Activated CD8-positive, alpha-beta memory T cell treated with anti-CD3 and anti-CD28 coated beads, Interleukin-2, amount 50 U/mL, for 1 hour (primary cell): ENCODE measurements around the gene METTL3.

Experiments used
- DNase-seq: peaks from one replicate; pipeline ENCODE4 v3.0.0-alpha.2; 2020; ENCODE audit errors: extremely low read depth

Gene METTL3

DNA sequence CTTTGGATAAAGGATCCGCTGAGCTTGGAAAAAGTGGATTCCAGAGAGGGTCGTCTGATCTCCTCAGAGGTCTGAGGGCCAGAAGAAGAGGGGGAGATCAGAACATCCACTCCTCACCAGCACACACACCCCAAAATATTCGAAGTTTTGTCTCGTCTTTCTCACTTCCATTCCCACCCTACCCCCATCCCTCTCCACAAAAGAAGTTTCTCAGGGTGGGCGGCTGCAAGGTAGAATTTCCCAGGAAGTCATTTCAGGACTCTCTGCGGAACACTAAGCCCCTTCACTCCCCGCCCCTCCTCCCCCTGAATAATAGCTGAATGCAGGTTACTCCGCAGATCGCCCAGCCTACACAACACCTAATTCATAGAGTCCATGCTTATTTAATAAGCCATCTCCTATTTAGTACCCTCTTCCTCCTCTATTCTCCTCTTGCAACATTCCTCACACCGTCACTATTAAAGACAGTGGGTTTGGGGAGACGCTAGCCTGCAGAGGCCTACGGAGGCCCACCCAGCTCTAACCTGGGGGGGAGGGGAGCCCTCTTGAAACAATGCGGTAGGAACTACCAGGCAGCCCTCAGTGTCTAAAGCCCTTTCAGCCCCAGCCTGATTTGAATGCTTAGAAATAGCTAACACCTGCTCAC is 15.7 kb upstream of the METTL3 start:
- no peak for DNase-seq

DNA sequence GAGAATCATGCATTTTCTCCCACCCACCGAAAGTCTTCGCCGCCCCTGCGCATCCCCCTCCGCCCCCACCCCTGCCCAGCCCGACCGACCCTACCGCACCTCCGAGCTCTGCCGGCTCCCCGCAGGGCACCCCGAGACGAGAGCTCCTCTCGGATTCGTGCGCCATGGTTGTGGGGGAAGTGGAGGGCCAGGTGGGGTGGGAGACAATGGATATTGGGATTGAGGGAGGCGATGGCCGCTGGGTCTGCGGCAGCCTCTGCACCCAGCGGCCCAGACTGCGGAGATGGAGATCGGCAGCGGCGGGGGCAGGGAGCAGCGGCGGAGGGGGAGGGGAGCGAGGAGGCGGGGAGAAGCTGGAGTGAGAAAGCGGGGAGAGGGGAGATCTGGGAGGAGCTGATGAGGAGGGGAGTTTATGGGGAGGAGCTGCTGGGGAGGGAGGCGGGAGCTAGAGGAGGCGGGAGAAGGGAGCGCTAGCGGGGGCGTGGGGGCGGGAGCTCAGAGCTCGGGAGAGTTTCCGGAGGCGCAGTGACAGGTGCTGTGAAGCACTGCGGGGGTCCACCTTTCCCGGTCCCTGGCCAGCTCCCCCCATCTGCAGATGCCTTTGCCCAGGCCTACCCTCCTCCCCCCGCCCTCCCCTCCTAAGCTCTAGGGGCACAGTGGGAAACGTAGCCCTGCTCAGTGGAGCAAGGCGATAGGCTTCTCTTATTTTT is 15.0 kb upstream of the METTL3 start, which contains the start of gene SALL2:
SALL2 (minus strand) TSS at position 385 of the 710 bp plus-strand sequence; CDS start at position 166, 219 bp downstream.
- no peak for DNase-seq

DNA sequence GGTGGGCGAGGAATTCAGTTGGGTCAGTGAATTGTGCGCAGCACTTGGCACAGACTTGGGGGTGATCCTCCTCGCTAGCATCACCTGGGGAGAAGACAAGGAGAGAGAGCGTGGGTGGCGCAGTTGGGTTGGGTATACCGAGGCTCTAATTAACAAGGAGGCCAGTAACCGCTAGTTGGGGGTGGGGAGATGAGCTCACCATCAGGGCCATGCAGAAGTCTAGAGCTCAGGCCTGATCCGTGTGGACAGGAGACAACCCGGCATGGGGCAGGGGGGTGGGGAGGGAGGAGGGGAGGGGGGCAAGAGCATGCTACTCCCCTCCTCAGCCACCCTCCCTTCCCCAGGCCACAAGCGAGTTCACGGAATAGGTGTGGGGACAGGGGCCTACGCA is 14.4 kb upstream of the METTL3 start:
- no peak for DNase-seq

DNA sequence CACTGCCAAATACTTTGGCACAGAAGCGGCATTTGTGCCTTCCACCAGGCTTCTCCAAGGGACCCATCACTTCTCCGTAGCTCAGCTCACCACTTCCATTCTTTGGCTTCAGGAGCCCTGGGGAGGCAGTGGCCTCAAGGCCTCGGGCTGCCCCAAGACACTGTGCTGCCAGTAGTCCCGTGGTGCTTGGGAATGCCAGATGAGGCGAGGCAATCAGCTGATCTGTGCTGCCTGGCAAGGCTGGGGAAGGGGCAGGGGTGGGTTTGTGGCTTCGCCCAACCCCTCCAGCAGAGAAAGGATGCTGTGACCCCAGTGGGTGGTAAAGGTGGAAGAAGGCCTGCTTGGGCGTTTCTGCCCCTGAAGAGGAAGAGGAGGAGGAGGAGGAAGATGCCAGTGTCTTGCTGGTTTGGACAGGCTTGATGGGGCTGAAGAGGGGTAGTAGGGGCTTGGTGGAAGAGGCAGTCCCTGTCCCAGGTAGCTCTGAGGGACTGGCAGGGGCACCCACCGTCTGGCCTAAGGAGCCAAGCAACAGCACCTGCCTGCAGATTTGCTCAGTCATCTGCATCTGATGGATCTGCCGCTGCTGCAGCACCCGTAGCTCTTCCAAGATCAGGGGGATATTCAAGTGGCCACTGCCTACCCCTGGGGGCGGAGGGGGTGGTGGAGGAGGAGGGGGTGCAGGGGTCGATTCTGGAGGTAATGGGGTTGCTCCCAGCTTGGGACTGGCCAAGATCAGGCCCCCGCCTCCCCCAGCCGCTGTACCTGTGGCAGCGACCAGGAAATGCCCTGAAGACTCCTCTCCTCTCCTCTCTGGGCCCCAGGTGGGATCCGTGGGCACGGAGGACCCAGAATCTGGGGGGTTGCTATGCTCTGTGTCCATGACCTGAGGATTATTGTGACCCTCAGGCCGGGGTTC is 13.7 kb upstream of the METTL3 start:
- no peak for DNase-seq

DNA sequence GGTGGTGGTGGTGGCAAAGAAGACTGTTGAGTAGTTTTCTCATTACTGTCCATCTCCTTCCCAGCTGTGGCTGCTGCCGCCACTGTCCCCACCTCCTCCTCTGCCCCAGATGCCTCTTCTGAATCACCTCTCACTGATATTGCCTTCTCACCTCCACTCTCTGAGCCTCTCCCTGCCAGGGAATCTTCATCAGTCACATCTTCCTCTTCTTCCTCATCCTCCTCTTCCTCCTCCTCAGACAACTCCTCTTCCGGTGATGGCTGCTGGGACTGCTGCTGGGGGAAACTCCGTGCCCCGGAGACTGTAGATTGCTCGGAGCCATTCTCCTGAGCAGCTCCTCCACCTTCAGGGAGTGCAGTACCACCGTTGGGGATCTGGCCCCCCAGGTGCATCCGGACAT is 12.1 kb upstream of the METTL3 start:
- no peak for DNase-seq

DNA sequence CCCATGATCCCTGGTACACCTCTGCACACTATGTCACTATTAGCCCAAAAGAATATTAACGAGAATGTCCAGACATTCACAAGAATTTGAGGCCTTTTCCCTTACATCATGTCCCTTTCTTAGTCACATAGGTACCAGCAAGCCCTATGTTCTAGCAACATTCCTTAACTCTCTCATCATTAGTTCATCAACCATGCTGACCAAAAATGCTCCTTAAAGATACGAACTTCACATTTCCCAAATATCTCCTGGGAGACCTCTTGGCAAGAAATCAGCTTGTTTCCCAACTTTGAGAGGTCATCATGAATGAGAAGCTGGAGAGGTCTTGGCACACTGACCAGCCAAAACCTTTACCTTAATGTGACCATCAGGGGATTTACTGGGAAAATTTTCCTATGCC is 10.4 kb upstream of the METTL3 start:
- no peak for DNase-seq

DNA sequence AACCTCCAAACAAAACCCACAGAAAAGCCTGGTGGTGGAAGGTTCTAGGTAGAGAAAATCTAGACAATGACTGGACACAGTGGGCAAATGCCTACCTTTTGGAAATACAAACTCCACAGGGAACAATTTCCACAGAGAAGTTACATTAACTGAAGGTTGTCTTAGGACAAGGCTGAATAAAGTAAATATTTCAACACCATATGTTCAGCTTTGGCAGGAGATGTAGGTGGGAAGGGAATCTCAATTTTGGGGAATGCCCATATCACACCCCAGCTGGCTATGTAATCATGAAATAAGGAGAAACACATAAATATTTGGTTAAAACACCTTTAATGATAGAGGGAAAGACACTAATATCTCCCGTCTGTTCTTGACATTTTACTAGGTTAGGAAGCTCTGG is 9.6 kb upstream of the METTL3 start:
- no peak for DNase-seq

DNA sequence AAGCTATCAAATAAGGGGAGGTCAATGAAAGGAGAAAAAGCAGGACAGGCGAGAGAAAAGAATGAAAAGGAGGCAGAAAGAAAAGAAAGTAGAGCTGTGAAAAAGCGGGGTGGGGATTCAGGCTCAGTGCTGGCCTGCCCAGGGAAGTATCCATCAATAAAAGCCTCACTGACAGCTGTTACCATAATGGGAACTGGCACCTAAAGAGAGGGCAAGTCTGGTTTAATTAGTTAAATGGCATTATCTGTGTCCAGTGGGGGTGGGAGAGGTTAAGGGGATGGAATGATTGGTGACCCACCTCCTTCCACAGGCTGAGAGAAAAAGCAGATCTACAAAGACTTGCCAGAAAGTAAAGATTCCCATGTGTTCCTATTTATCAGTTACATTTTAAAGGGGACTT is 7.6 kb upstream of the METTL3 start:
- no peak for DNase-seq

DNA sequence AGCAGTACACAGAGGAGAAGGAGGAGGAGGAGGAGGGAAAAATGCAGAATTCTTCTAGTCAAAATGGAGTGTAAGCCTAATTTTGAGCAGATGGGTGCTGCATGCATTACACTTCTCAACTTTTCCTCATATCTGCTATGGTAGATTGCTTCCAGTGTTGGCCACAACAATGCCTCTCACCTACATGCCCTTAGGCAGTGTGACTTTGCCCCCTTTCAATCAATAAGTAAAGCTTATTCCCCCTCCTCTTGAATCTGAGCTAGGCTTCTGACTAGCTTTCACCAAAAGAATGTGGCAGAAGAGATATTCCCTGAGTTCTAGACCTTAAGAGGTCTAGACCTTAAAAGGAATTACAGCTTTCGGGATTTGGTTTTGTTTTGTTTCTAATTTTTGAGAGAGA is 3.2 kb upstream of the METTL3 start:
- no peak for DNase-seq

DNA sequence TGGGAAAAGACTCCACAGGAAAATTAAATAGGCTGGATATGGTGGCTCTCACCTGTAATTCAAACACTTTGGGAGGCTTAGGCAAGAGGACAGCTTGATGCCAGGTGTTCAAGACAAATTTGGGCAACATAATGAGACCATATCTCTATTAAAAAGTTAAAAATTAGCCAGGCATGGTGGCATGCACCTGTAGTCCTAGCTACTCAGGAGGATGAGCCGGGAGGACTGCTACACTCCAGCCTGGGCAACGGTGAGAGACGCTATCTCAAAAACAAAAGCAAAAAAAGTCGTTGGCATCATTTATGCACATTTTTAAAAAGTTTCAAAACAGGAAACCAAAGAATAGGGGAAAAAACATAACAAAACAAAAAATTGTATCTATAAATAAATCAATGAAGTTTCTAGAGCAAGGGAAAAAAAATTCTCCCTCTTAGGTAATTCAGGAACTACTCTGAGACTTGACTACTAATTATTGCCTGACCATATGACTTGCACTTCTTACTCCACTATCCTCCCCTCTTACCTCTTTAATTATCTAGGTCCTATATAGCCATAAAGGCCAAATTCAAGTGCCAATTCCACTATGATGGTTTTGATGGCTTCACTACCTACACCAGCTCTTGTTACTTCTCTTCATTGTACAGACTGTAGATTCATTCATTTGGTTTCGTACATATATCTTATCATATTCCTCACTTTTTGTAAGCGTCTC is 1.6 kb downstream of the METTL3 start:
- no peak for DNase-seq

DNA sequence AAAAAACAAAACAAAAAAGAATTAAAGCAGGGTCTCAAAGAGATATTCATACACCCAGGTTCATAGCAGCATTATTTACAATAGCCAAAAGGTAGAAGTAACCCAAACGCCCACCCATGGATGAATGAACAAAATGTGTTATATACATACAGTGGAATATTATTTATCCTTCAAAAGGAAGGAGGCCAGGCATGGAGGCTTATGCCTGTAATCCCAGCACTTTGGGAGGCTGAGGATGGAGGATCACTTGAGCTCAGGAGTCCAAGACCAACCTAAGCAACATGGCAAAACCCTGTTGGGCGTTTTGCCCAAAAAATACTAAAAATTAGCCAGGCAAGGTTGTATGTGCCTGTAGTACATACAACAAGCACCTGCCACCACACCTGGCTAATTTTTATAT is 4.6 kb downstream of the METTL3 start:
- DNase-seq = no peak

DNA sequence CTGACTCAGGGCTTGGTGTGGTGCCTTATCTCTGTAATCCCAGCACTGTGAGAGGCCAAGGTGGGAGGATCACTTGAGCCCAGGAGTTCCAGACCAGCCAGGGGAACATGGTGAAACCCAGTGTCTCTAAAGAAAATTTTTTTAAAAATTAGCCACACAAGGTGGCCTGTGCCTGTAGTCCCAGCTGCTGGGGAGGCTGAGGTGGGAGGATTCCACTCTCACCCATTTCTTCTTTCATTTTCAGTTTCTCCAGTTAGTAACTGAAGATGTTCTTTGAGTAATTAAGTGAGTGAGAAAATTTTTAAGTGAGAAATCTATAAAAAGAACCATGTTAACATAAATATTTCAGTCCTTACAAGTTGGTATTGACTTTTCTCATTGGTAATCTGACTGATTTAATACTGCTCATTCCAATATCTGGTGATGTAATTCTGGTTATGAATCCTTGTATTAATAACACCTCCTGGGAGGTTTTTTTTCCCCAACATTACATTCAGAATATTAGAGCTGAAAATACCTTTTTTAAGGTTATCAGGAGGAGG is 6.1 kb downstream of the METTL3 start:
- no peak for DNase-seq

DNA sequence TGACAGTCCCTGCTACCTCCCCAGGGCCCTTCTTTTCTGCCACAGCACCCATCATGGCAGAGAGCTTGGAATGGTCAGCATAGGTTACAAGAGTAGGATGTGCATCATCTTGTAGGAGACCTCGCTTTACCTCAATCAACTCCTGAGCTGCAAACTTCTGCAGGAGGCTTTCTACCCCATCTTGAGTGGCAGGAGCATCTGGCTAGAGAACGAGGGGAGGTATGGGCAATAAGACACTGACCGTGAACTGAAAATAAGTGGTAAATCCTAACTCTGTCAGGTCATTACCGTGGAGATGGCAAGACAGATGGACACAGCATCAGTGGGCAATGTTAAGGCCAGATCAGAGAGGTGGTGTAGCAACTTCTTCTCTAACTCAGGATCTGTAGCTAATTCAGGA is 7.8 kb downstream of the METTL3 start:
- no peak for DNase-seq

DNA sequence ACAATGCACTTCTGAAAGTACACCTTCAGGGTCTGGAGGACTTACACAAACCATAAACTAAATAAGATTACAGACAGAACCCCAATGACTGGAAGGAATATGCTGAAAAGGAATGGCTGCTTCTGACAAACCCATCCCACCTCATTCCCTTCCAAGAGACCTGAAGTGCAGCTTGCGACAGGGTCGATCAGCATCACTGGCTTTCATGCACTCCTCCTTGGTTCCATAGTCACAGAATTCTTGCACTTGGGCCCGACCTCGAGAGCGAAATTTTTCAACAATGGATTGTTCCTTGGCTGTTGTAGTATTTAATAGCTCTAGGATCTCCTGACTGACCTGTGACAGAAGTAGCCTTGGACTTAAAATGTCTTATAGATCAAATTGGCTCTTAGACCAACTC is 9.6 kb downstream of the METTL3 start:
- DNase-seq = no peak

DNA sequence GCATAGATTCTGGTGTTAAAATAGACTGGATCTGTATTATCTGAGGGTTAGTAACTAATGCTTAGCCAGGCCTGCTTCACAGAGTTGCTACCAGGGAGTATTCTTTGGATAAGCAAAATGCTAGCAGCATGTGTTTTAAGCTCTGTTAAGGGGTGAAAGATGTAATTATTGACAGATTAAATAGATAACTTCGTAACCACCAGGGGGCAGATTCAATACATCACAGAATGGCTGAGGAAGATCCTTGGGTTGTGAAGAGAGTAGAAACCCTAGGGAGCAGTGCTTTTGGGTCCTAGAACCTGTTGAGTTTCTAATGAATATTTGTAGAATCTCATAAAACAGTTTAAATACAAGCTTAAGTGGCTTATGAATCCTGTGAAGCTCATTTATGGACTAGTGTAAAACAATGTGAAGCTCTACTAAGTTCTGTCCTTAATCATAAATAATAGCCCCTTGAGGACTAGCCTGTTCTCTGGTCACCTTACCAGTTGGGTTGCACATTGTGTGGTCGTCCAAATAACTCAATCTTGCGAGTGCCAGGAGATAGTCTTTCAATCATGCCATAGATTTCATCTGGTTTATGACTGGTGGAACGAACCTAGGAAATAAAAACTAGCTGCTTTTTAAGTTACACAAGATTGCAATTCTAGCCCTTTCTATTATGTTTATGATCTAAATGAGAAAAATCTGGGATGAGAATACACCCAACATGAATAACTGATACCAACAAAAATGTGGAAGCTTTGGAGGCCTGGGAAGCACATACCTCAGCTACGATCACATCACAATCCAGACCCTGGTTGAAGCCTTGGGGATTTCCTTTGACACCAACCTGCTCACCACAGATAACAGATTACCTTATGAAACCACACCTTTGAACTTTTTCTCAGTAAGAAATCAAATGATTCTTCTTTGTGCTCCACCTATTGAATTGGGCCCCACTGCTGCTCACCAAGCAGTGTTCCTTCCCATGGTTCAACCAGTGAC is 12.3 kb downstream of the METTL3 start:
- DNase-seq = no peak

DNA sequence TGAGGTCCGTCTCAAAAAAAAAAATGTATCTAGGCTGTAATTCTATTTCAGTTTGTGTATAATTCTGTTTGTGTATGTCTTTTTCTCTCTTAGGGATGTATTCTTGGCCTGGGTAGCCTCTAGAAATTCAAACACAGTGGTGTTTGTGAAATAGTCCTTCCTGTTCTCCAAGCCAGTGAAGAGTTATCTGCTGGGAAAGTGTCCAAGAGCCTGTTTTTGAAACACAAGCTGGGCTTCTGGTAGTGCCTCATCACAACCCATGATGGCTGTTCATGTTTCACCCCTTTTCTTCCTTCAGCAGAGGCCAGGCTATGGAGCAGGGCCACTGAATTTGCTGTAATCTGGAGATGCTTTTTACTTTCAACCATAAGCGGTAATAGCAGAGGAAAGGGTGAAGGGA is 14.7 kb downstream of the METTL3 start:
- no peak for DNase-seq

DNA sequence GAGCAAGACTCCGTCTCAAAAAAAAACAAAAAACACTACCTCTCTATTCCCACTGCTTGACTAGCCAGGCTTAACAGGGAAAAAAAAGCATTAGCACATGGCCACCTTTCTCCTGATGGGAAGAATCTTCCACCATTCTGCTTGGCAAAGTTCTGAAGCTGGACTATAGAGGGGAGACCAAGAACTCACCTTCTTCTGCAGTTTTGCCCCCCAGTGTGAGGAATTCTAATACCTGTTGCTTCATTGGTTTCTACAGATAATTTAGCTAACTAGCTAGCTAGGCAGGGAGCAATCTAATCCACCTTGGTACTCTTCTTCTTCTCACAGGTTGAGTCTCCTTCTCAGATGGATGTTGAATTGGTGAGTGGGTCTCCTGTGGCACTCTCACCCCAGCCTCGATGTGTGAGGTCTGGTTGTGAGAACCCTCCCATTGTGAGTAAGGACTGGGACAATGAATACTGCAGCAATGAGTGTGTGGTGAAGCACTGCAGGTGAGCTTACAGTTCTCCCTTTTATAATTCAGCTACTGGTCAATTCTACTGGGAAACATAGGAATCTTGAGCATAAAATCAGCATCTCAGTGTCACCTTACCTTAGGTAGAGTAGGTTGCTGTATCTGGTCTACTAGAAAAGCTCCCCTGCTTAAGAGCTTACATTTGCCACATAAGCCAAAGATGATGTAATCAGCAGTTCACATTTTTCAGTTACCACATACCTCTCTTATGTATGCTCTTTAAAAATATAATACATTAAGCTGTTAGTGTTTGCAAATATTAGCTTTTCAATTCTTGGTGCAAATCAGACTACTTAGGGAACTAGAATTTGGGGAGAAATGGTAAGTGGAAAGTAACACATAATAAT is 16.0 kb downstream of the METTL3 start:
- DNase-seq = no peak

DNA sequence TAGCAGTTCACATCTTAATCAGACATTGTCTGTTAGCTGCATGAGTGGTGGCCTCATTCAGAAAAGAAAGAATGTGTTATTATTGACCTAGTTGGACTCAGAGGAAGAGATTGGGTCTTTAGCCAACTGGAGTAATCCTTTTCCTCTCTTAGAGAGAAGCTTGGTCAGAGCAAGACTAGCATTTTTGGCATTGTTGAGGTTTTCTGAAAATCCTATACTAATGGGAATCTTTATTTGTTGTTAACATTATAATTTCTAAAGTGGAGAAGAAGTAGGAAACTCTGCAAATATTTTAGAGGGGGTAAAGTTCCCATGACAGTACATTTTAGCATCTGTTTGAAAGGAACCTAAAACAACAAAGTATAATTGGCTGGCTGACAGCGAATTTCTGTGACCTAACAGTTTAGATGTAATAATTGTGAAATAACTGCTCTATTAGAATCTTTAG is 24.5 kb downstream of the METTL3 start:
- DNase-seq = no peak

DNA sequence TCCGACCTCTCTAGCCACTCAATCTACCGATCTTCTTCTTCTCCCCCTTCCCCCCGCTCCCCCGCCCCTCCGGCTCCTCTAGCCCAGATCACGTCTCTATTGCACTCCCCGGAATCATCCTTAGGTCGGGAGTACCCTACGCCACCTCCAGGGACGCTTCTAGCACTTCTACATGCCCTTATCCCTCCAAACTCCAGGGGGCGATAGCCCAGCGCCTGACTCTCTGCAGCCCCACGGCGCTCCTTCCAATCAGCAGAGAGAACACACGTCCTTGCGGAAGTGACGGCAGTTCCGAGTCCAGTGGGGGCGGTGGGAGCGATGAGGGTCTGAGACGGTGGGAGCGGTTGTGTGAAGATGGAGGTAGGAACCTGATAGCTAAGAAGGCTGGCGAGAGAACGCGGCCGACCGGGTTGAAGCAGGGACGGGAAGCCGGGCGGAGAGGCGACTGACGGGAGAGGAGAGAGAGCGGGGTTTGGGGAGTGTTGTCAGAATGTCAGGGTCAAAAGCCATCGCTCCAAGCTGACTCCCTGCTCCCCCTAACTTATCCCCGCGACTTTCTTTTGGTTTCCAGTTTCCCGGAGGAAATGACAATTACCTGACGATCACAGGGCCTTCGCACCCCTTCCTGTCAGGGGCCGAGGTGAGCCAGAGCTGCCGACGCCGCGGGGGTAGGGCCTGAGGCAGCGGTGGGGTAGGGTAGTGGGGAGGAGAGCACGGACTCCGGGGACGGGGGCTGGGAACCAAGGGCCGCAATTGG is 34.0 kb downstream of the METTL3 start, which contains the start of the genes RAB2B and TOX4:
RAB2B (minus strand) TSS at position 35 of the 757 bp plus-strand sequence. CDS start 87 bp downstream, outside the sequence.
TOX4 (plus strand) TSS at position 271 of the 757 bp plus-strand sequence; CDS start at position 355, 84 bp downstream.
- DNase-seq = peak; percentile 88
